Measurements from ENCODE around the gene LXN.
A peak's percentile ranks its signal among the peaks of the same experiment; 100 is the strongest.
"Not testable (repeated sequence)": the region's sequence is repeated elsewhere in the genome, so short reads cannot be mapped to it uniquely, and the experiment has no call there.

The LXN gene, protein sequence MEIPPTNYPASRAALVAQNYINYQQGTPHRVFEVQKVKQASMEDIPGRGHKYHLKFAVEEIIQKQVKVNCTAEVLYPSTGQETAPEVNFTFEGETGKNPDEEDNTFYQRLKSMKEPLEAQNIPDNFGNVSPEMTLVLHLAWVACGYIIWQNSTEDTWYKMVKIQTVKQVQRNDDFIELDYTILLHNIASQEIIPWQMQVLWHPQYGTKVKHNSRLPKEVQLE

DNA sequence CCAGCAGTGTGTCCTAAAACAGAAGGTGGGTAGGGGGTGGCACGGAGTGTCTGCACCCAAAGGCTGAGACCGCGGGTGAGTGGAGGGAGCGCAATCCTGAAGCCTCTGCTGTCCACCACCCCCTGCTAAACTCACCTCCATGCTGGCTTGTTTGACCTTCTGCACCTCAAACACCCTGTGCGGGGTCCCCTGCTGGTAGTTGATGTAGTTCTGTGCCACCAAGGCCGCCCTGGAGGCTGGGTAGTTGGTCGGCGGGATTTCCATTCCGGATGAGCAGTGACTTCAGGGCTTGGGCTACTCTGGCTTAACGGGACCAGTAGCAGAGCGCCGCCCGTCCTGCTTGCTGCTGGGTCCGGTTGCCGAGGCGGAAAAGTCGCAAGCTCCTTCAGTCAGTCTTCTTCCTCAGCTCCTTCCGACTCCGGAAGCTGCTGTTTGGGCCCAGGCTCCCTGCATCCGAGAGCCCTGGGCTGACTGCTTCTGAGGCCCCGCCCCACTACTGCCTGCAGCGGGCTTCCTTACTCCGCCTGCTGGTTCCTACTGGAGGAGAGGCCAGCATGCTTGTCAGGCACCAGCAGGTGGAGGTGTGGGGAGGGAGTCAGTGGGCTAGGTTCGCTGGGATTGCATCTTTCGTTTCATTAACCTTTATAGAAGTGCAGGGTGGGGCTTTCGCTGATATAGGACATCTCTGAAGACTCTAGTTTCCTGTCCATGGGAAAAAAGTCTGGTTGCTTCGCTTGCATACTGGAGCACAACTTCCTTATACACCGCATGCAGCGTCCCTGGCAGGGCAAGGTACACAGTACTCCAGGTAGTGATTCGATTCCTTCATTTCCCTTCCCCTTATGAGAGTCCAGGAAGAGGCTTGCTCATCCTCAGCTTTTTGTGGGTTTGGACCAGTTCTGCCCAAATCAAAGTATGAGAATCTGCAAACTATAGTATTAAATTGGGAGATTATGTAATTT lies at the start of gene LXN:
TSS of gene LXN (minus strand) at position 434 of the 962 bp plus-strand sequence. CDS start at position 264, 170 bp downstream.
- peak; percentile 31 to 53 (median 53) for DNase-seq (ENCODE audit: low read depth in 3 of 3)

DNA sequence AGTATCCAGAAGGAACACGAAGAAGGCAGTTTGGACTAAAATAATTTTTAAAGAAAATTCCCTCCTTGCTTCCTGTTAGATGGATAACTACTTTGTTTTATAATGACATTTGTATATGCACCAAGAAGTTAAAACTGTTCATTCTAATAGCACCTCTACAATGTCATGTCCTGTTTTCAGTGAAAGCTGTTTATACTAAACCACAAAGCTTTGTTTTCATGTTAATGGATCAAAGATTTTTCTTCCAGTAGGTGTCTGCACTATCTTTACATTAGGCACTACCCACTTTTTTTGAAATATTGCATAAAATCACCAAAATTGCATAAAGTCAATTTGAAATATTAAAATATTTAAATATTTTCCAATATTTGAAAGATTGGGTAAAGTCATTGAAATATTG lies 49.7 kb upstream of the LXN start:
- no peak for DNase-seq (ENCODE audit: low read depth in 3 of 3)

DNA sequence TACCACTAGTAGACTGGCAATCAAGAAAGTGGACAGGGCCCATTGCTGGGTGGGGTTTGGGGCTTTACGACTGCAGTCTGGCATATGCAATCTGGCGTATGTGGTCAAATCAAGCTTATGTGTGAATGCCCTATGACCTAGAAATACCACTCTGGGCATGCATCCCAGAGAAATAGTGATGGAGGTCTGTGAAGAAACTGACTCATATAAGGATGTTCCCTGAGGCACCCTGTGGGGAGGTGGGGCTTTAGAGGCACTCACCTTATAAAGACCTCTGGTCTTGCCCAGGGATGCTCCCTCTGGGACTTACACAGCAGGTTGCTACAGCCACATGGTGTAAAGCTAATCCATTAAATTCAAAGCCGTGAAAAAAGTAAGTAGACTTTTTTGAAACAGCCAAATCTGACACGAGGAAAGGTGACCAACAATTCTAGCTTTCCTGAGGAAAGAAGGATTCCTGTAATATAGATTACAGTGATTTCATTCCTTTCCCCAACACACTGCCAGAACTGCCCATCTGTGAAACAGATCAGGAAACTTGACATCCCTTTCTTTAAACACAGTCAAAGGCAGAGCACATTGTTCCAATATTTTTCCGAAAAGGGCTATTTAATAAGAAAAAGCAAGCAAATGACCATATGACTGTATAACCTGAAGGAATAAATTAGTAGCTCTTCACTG lies 46.2 kb upstream of the LXN start:
- DNase-seq (ENCODE audit: low read depth in 3 of 3) = no peak

DNA sequence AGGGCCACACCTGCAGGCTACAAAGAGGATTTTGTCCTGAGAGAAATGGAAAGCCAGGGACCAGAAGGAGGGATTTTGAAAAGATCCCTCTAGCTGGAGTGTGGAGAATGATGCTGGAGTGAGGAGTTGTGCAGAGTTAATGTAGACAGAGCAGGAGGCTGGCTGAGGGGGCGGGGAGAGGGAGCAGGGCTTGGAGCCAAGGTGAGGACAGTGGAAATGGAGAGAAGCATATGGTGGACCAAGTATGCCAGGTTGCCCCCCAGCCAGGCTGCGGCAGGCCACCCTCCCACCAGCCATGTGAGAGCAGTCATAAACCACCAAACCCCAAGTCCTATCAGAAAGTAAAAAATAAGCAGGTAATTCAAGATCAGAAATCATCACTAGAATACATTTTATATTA lies 45.1 kb upstream of the LXN start:
- DNase-seq (ENCODE audit: low read depth in 3 of 3) = no peak

GRCh38 chr3:158713094-158713499 lies 40.6 kb upstream of the LXN start:
- DNase-seq (ENCODE audit: low read depth in 3 of 3) = no peak

GRCh38 chr3:158712443-158712842 lies 40.0 kb upstream of the LXN start:
- DNase-seq (ENCODE audit: low read depth in 3 of 3) = no peak

GRCh38 chr3:158711886-158712285 lies 39.4 kb upstream of the LXN start:
- no peak for DNase-seq (ENCODE audit: low read depth in 3 of 3)

GRCh38 chr3:158710601-158711000 lies 38.2 kb upstream of the LXN start:
- no peak for DNase-seq (ENCODE audit: low read depth in 3 of 3)

GRCh38 chr3:158709666-158710083 lies 37.2 kb upstream of the LXN start:
- no peak for DNase-seq (ENCODE audit: low read depth in 3 of 3)

- no peak for DNase-seq (ENCODE audit: low read depth in 3 of 3)
Observed at GRCh38 chr3:158703566-158703965, 31.1 kb upstream of the LXN start.

- DNase-seq (ENCODE audit: low read depth in 3 of 3) = no peak
Observed at GRCh38 chr3:158702815-158703481, 30.5 kb upstream of the LXN start.

- no peak for DNase-seq (ENCODE audit: low read depth in 3 of 3)
Observed at GRCh38 chr3:158701420-158702065, 29.1 kb upstream of the LXN start.

DNA sequence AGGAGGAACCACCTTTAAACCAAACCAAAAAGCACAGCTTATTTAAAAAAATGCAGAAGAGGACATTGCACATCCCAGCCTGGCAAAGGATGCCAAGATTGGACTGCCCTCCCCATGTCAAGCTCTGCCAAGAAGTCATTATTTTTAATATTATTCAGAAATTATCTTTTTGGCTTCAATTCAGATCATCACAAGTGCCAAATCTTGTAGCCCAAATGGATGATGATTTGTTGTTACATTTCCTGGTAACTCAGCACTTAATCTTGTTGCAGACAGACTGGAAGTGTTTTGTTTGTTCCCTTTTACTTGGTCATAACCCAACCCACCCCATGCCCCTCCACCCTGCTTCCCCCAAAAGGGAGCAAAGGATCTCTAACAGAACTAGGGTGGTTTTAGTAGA lies 28.1 kb upstream of the LXN start:
- DNase-seq (ENCODE audit: low read depth in 3 of 3) = no peak

GRCh38 chr3:158696618-158697017 lies 24.2 kb upstream of the LXN start:
- DNase-seq (ENCODE audit: low read depth in 3 of 3) = no peak

DNA sequence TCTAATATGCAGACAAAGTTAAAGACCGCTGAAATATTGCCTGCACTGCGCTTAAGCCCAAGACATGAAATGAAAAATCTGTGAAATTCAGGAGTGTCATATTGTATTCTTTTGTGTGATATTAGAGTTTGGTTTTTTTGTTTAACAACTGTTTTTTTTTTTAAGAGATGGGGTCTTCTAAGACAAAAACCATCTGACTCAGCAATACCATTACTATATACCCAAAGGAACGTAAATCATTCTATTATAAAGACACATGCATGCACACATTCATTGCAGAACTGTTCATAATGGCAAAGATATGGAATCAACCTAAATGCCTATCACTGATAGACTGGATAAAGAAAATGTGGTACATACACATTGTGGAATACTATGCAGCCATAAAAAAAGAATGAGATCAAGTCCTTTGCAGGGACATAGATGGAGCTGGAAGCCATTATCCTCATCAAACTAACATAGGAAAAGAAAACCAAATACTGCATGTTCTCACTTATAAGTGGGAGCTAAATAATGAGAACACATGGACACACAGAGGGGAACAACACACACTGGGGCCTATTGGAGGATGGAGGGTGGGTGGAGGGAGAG lies 21.5 kb upstream of the LXN start:
- DNase-seq (ENCODE audit: low read depth in 3 of 3) = not testable (repeated sequence)

DNA sequence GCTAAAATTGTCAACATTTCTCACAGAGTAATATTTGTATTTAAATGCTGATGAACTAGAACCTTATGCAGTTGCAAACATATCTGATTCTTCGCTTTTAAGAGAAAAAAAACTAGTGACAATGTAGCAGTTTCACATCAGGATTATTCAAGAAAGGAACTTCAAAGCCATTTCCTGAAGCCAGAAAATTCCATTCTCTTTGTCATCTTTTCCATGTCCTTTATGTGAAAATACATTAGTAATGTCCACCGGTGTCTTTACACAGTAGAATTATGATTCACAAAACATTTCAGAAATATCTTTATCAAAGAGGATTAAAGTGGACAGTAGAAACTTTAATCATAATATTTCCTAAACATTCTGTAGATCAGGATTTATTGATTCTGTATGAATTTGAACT lies 12.7 kb upstream of the LXN start:
- DNase-seq (ENCODE audit: low read depth in 3 of 3) = no peak

GRCh38 chr3:158683230-158683962 lies 10.9 kb upstream of the LXN start:
- no peak for DNase-seq (ENCODE audit: low read depth in 3 of 3)

GRCh38 chr3:158680861-158681260 lies 8.4 kb upstream of the LXN start:
- DNase-seq (ENCODE audit: low read depth in 3 of 3) = no peak

GRCh38 chr3:158679547-158680000 lies 7.1 kb upstream of the LXN start:
- DNase-seq (ENCODE audit: low read depth in 3 of 3) = no peak

DNA sequence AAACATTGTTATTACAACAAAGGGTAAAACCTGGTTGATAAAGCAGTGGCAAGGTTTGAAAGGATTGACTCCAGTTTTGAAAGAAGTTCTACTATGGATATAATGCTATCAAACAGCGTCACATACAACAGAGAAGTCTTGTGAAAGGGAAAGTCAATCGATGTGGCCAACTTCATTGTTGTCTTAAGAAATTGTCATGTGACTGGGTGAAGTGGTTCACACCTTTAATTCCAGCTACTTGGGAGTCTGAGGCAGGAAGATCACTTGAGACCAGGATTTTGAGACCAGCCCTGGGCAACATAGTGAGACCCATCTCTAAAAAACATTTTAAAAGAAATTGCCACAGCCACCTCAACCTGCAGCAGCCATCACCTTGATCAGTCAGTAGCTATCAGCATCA lies 6.2 kb upstream of the LXN start:
- no peak for DNase-seq (ENCODE audit: low read depth in 3 of 3)

Data from stimulated activated CD4-positive, alpha-beta T cell treated with anti-CD3 and anti-CD28 coated beads, TNF-alpha, amount 100 ng/mL, for 4 hours (primary cell).